Spleen (tissue), 11 donors: ENCODE results near the gene RTP2. TPM values are rescaled to one million over a fixed set of nuclear protein-coding genes. Genes with fewer than 3 reads are reported as not detected.

Experiments
- DNase-seq: peaks from one replicate; pipeline ENCODE4 v3.0.0-alpha.2; 2020
- H3K27ac ChIP-seq, 8 donors: fragments of 200-600 bp; sonication (generic) in 7 of 8; 1 replicate in 4 of 8; 2 replicates in 4 of 8; pipeline versions ENCODE4 v1.5.0 to v1.8.0; 2016 to 2021; ENCODE audit warnings: inconsistent platforms in 4 of 8, mild to moderate bottlenecking in 4 of 8, moderate library complexity in 1 of 8
- H3K27me3 ChIP-seq, 7 donors: fragments of 200-600 bp; sonication (generic) in 6 of 7; replicated peaks in 1 of 7; 1 replicate in 4 of 7; 2 replicates in 3 of 7; pipeline versions ENCODE4 v1.5.0 to v1.8.0; 2016 to 2021; ENCODE audit warnings: inconsistent platforms in 3 of 7, mild to moderate bottlenecking in 1 of 7
- H3K36me3 ChIP-seq, 6 donors: fragments of 200-600 bp; sonication (generic) in 5 of 6; 1 replicate in 4 of 6; 2 replicates in 2 of 6; pipeline versions ENCODE4 v1.5.0 to v1.8.0; 2016 to 2021; ENCODE audit warnings: inconsistent platforms in 2 of 6
- H3K4me1 ChIP-seq, 6 donors: fragments of 200-600 bp; sonication (generic) in 5 of 6; 1 replicate in 3 of 6; 2 replicates in 3 of 6; pipeline versions ENCODE4 v1.5.0 to v1.8.0; 2016 to 2021; ENCODE audit warnings: inconsistent platforms in 3 of 6
- H3K4me3 ChIP-seq, 8 donors: fragments of 200-600 bp; sonication (generic) in 7 of 8; 1 replicate in 4 of 8; 2 replicates in 4 of 8; pipeline versions ENCODE4 v1.5.0 to v1.8.0; 2016 to 2021; ENCODE audit warnings: inconsistent platforms in 4 of 8, mild to moderate bottlenecking in 4 of 8, moderate library complexity in 2 of 8
- H3K9me3 ChIP-seq, 8 donors: fragments of 200-600 bp; sonication (generic) in 7 of 8; 1 replicate in 4 of 8; 2 replicates in 4 of 8; pipeline versions ENCODE4 v1.5.0 to v1.8.0; 2016 to 2021; ENCODE audit warnings: inconsistent platforms in 4 of 8
- POLR2A ChIP-seq, 3 donors: fragments of 450-650 bp; IDR thresholded peaks; one replicate each; pipeline ENCODE4 v1.5.1; 2017; ENCODE audit warnings: antibody characterized with exemption in 3 of 3, mild to moderate bottlenecking in 1 of 3
- POLR2AphosphoS5 ChIP-seq, 3 donors: sonication (generic); formaldehyde crosslinking; IDR thresholded peaks; one replicate each; pipeline ENCODE4 v1.5.1; 2017; ENCODE audit warnings: antibody characterized with exemption in 3 of 3
- WGBS, 5 donors: extraction: QIAGEN DNeasy Blood & Tissue Kit in 3 of 5; methylation state at CpG; one replicate each; pipeline versions ENCODE4 v1.1.5 to v1.1.7; 2013 to 2018; 5-methylcytosine and 5-hydroxymethylcytosine counted together
- intact Hi-C: fragments of 100-400 bp; cut with DNase I; formaldehyde crosslinking; loops from one replicate; pipeline ENCODE4 v1.15.0; 2023; ENCODE audit warnings: low total_unique reads
- polyA plus RNA-seq, 3 donors: library from polyadenylated mRNA; stranded (reverse); fragments of 200-250 nt; gene quantifications; one replicate each; pipeline ENCODE4 v1.2.1, GENCODE V29; 2013
- total RNA-seq, 7 donors: library from RNA; depleted of rRNA in 3 of 7; stranded (reverse); fragments of >200 nt in 3 of 7; fragmentation: NEBNext Ultra II Directional in 4 of 7; extraction: Animal tissue kit (Norgen Biotek cat#: 25700) in 4 of 7; gene quantifications; one replicate each; pipeline versions ENCODE4 v1.1.0 to v1.2.1, GENCODE V29; 2016 to 2021
- TF ChIP-seq, protein P1 (sequence below), 11 experiments: fragments of 200-600 bp in 7 of 11; fragments of 450-650 bp in 4 of 11; sonication (generic) in 4 of 11; IDR thresholded peaks in 8 of 11; conservative IDR thresholded peaks in 3 of 11; 1 replicate in 7 of 11; 2 replicates in 4 of 11; pipeline versions ENCODE4 v1.4.0 to v1.8.0; 2016 to 2021; ENCODE audit warnings: antibody characterized with exemption in 11 of 11, inconsistent platforms in 4 of 11, mild to moderate bottlenecking in 1 of 11
- donor health status: healthy with polysubstance abuse.
- donor health status: DM: no; HTN: no; CAD: no; lungs with moderate emphysema.
- donor health status: DM: no; HTN: no; CAD: no.
- donor health status: Bipolar disorder and iron deficiency.
- donor health status: healthy.
- donor health status: DM: no; HTN: no; CAD: no.
- donor health status: DM: yes; HTN: yes; CAD: no.

The RTP2 gene
- total and polyA plus RNA-seq, 10 donors = not detected

DNA sequence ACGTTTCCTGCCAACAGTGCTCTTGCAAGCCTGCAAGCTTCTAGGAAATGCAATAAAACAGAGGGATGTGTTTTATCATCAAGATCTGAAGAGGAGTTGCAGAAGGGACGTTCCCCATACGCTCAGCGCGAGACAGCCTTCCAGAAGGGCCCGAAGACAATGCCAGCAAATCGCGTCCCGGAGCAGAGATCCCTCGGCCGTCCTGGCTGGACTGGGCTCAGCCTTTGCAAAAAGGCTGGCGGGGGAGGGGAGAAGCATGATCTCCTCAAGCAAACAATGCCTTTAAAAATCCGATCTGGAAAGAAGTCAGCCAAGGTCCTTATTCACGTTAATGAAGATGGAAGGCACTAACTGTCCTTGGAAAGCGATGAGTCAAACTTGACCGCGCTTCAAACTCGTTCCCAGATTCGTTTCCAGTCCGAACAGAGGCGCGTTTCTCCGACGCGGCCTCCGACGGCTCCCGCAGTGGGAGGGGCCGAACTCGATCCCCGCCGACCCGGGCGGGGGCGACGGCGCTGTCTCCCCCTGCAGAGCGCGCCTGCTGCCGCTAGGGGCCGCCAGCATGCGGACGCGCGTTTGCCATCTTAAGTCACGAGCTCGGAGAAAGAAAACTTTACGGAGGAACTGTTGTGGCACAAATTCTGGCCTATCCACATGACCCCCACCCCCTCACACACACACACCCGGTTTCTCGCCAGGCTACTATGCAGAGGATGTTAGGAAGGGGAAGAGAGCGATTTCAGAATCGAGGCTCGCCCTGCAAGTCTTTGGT lies 37.4 kb upstream of the RTP2 start:
- intact Hi-C loops = loop anchor here (2.0 to 10.0 kb wide), 4 partner anchors 415 to 1495 kb away; partner anchors contain the start of gene LPP
- 1% methylated on average over 30 to 53 of the region's 53 CpGs for WGBS, 5 donors
- Histone ChIP-seq H3K4me3 (peak overlapping the region; percentile 51 to 84 (median 64)), H3K9me3 (no peaks in the 10 kb centered on the region), H3K27ac (peak overlapping the region; percentile 83 to 99 (median 99)), H3K36me3 (peaks cover 0 to 12% (median 0%) of the 10 kb centered on the region in 6 donors), H3K4me1 (peaks cover 12 to 89% (median 62%) of the 10 kb centered on the region in 6 donors), H3K27me3 (no peaks in the 10 kb centered on the region)
- TF ChIP-seq POLR2A (IDR thresholded peaks at IDR 0.05) (no peak), POLR2AphosphoS5 (IDR thresholded peaks at IDR 0.05) (peak; percentile 73 to 94 (median 83))
- TF ChIP-seq, protein P1, sequence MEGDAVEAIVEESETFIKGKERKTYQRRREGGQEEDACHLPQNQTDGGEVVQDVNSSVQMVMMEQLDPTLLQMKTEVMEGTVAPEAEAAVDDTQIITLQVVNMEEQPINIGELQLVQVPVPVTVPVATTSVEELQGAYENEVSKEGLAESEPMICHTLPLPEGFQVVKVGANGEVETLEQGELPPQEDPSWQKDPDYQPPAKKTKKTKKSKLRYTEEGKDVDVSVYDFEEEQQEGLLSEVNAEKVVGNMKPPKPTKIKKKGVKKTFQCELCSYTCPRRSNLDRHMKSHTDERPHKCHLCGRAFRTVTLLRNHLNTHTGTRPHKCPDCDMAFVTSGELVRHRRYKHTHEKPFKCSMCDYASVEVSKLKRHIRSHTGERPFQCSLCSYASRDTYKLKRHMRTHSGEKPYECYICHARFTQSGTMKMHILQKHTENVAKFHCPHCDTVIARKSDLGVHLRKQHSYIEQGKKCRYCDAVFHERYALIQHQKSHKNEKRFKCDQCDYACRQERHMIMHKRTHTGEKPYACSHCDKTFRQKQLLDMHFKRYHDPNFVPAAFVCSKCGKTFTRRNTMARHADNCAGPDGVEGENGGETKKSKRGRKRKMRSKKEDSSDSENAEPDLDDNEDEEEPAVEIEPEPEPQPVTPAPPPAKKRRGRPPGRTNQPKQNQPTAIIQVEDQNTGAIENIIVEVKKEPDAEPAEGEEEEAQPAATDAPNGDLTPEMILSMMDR (IDR thresholded peaks at IDR 0.05 in 8 of 11, conservative IDR thresholded peaks at IDR 0.05 in 3 of 11) = peak; percentile 95 to 99 (median 97)
- peak; percentile 96 for DNase-seq

DNA sequence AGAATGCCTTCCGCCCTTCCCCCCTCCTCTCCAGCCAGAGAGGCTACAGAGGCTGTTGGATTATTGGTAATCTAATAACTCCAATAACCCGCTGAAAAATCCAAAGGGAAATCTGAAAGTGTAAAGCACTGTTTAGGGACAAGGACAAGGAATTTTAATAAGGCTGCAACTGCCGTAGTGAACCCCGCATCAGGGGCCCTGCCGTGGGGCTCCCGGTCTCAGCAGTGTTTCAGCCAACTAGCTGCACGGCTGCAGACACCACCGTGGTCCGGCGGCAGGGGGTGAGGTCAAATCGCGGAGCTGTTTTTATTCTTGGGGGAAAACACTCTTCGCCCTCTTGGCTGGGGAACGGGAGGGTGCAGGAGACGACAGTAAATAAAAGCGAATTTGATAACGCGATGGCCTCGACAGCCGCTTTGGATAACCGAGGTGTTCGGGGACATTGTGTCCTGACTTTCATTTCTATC lies 36.8 kb upstream of the RTP2 start:
- Histone ChIP-seq H3K27me3 (no peaks in the 10 kb centered on the region), H3K27ac (peak overlapping the region; percentile 79 to 99 (median 99)), H3K9me3 (no peaks in the 10 kb centered on the region), H3K4me1 (peaks cover 12 to 95% (median 64%) of the 10 kb centered on the region in 6 donors), H3K4me3 (peak overlapping the region; percentile 51 to 84 (median 64)), H3K36me3 (peaks cover 0 to 18% (median 3%) of the 10 kb centered on the region in 6 donors)
- peak; percentile 89 for DNase-seq
- intact Hi-C loops = loop anchor here (2.0 kb wide), 1 partner anchor 1216 kb away; no protein-coding TSS in a partner anchor
- TF ChIP-seq POLR2A (IDR thresholded peaks at IDR 0.05) (no peak), POLR2AphosphoS5 (IDR thresholded peaks at IDR 0.05) (peak in 1 of 3 donors; percentile 22)
- TF ChIP-seq, protein P1 (IDR thresholded peaks at IDR 0.05 in 8 of 11, conservative IDR thresholded peaks at IDR 0.05 in 3 of 11) = peak in 1 of 11 experiments; percentile 4
- WGBS, 5 donors = 0 to 2% (median 1%) methylated on average over 22 of the region's 22 CpGs

DNA sequence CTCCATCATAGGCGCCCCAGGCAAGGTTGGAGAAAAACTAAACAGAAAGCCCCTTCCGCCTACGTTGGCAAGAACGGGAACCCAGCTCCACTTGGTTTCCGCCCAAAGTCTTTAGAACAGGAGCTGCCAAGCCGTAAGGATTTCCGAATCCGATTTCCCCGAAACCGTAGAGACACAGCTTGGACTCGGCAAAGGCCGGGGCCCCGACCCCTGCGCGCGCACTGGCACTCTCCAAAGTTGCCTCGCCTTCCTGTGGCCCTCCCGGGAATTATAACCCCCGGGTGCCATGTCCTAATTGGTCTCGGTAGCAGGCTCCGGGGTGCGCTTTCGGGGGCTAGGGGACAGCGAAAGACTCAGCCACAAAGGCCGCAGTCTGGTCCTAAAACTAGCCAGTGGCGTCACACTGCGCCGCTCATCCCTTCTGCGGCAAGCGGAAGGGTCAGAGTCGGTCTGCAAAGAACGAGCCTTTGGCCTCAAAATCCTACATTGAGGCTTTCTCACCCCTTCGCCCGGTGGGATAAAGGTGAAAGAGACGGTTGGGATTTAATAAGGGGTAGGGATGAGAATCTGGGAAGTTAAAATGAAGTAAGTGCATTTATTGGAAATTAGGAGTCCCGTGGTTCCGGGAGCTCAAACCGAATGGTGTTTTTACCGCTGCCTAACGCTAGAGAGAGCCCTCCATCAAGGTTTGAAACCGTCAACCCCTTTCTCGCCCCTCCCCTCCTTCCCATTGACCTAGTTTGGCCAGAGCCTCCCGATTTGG lies 36.2 kb upstream of the RTP2 start:
- Histone ChIP-seq H3K27ac (peak overlapping the region; percentile 79 to 99 (median 99)), H3K4me1 (peaks cover 12 to 92% (median 64%) of the 10 kb centered on the region in 6 donors), H3K9me3 (no peaks in the 10 kb centered on the region), H3K36me3 (peaks cover 0 to 24% (median 9%) of the 10 kb centered on the region in 6 donors), H3K27me3 (no peaks in the 10 kb centered on the region), H3K4me3 (peak overlapping the region; percentile 51 to 84 (median 64))
- peak; percentile 92 for DNase-seq
- intact Hi-C loops = loop anchor here (2.0 kb wide), 1 partner anchor 1216 kb away; no protein-coding TSS in a partner anchor
- TF ChIP-seq, protein P1 (IDR thresholded peaks at IDR 0.05 in 8 of 11, conservative IDR thresholded peaks at IDR 0.05 in 3 of 11) = peak; percentile 56 to 85 (median 77)
- TF ChIP-seq POLR2A (IDR thresholded peaks at IDR 0.05) (no peak), POLR2AphosphoS5 (IDR thresholded peaks at IDR 0.05) (peak; percentile 72 to 76 (median 75))
- WGBS, 5 donors = 0 to 1% (median 1%) methylated on average over 24 to 43 of the region's 43 CpGs
